Measurements from ENCODE around the gene TCF7.

Gene TCF7

GRCh38 chr5:134091626-134092121 lies 22.8 kb upstream of the TCF7 start:
- no peak for DNase-seq

GRCh38 chr5:134092875-134093274 lies 21.6 kb upstream of the TCF7 start:
- no peak for DNase-seq

GRCh38 chr5:134093351-134093750 lies 21.1 kb upstream of the TCF7 start:
- DNase-seq = no peak

- DNase-seq = no peak
Observed at GRCh38 chr5:134095293-134095692, 19.2 kb upstream of the TCF7 start.

GRCh38 chr5:134095887-134096589 lies 18.4 kb upstream of the TCF7 start:
- DNase-seq = no peak

GRCh38 chr5:134097211-134097749 lies 17.2 kb upstream of the TCF7 start:
- no peak for DNase-seq

GRCh38 chr5:134098690-134099089 lies 15.8 kb upstream of the TCF7 start:
- DNase-seq = no peak

- DNase-seq = no peak
Observed at GRCh38 chr5:134099288-134099872, 15.1 kb upstream of the TCF7 start.

GRCh38 chr5:134099939-134100282 lies 14.6 kb upstream of the TCF7 start:
- DNase-seq = no peak

- DNase-seq = peak; percentile 82
Observed at GRCh38 chr5:134100283-134101091, 14.0 kb upstream of the TCF7 start.

- peak; percentile 81 for DNase-seq
Observed at GRCh38 chr5:134101686-134102439, 12.6 kb upstream of the TCF7 start.

- no peak for DNase-seq
Observed at GRCh38 chr5:134103397-134103796, 11.1 kb upstream of the TCF7 start.

GRCh38 chr5:134103998-134104654 lies 10.4 kb upstream of the TCF7 start:
- no peak for DNase-seq

GRCh38 chr5:134106991-134107701 lies 7.3 kb upstream of the TCF7 start:
- no peak for DNase-seq

GRCh38 chr5:134107779-134108178 lies 6.7 kb upstream of the TCF7 start:
- no peak for DNase-seq

- DNase-seq = no peak
Observed at GRCh38 chr5:134110382-134110781, 4.1 kb upstream of the TCF7 start.

- no peak for DNase-seq
Observed at GRCh38 chr5:134111741-134112647, 2.5 kb upstream of the TCF7 start.

- DNase-seq = no peak
Observed at GRCh38 chr5:134112726-134113362, 1.6 kb upstream of the TCF7 start.

- DNase-seq = no peak
Observed at GRCh38 chr5:134113363-134113889, 1.1 kb upstream of the TCF7 start.

Measured in activated gamma-delta T cell treated with Interleukin-2 at 50 U/mL for 16 hours (primary cell).